ENCODE results near the gene C7orf25. TPM values are rescaled to one million over a fixed set of nuclear protein-coding genes. Genes with fewer than 3 reads are reported as not detected.

The C7orf25 gene
- total and polyA plus RNA-seq, 12 donors, result 1.4 to 10.3 (median 3.3) TPM

DNA sequence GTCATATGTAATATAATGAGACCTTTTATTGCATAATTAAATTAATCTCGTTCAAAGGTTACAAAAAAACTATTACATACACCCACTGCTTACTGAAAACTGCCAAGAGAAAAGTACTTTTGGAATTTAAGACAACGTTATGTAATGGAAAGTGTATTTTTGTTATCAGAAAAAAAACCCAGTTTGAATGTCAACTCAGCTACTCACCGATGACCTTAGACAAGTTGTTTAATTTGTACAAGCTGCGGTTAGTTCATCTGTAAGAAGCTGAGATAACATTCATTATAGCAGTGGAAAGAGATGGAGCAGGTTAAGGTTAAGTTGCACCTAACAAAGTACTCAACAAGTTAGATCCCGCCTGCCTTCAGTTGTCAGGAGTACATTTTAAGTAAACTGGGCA, 19.0 kb upstream of the C7orf25 start:
- no peak for ATAC-seq
- DNase-seq, result no peak
- Histone ChIP-seq H3K9me3 (no peaks in the 10 kb centered on the region), H3K27me3 (no peaks in the 10 kb centered on the region), H3K4me3 (peak overlapping the region in 9 of 10 donors; percentile 68 to 96 (median 88)), H3K27ac (peak overlapping the region in 3 of 10 donors; percentile 78 to 93 (median 84)), H3K4me1 (peaks cover 5 to 65% (median 45%) of the 10 kb centered on the region in 9 donors), H3K36me3 (peaks cover 0 to 33% (median 15%) of the 10 kb centered on the region in 9 donors)
- 11 to 13% methylated on average over 5 of the region's 5 CpGs for WGBS, 2 donors
- TF ChIP-seq, protein P1, sequence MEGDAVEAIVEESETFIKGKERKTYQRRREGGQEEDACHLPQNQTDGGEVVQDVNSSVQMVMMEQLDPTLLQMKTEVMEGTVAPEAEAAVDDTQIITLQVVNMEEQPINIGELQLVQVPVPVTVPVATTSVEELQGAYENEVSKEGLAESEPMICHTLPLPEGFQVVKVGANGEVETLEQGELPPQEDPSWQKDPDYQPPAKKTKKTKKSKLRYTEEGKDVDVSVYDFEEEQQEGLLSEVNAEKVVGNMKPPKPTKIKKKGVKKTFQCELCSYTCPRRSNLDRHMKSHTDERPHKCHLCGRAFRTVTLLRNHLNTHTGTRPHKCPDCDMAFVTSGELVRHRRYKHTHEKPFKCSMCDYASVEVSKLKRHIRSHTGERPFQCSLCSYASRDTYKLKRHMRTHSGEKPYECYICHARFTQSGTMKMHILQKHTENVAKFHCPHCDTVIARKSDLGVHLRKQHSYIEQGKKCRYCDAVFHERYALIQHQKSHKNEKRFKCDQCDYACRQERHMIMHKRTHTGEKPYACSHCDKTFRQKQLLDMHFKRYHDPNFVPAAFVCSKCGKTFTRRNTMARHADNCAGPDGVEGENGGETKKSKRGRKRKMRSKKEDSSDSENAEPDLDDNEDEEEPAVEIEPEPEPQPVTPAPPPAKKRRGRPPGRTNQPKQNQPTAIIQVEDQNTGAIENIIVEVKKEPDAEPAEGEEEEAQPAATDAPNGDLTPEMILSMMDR (IDR thresholded peaks at IDR 0.05), result no peak
- intact Hi-C loops (cut with DNase I), result loop anchor here in 4 of 10 donors (2.0 to 10.0 kb wide), 5 partner anchors 18 to 904 kb away; partner anchors contain the start of genes C7orf25 (in 1 of the 4) and COA1 (in 1 of the 4)

DNA sequence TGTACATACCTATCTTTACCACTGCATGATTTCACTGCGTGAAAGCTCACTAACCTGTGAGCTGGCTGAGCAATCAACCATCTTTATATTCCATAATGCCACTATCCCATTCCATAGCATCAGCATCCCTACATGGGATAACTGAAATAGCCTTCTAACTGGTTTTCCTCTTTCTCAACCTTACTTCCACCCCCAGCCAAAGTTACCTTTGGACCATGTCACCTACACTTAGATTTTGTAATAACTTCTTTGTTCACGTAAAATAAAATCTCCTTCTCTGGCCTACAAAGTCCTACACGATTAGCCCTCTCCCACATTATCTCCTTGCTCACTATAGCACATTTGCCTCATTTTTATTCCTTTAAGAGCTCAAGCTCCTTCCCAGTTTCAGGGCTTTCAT, 17.6 kb upstream of the C7orf25 start:
- ATAC-seq (no peak), DNase-seq (no peak)
- no peak overlapping the region for H3K4me3 ChIP-seq
- H3K27ac ChIP-seq, result no peak overlapping the region
- 61 to 75% methylated on average over 3 of the region's 3 CpGs for WGBS, 2 donors
- H3K9me3 ChIP-seq, result no peaks in the 10 kb centered on the region
- TF ChIP-seq, protein P1 (IDR thresholded peaks at IDR 0.05), result no peak
- peaks cover 0 to 36% (median 23%) of the 10 kb centered on the region in 9 donors for H3K36me3 ChIP-seq
- intact Hi-C loops (cut with DNase I), result no loop called here
- H3K27me3 ChIP-seq, result no peaks in the 10 kb centered on the region
- peaks cover 5 to 67% (median 45%) of the 10 kb centered on the region in 9 donors for H3K4me1 ChIP-seq

DNA sequence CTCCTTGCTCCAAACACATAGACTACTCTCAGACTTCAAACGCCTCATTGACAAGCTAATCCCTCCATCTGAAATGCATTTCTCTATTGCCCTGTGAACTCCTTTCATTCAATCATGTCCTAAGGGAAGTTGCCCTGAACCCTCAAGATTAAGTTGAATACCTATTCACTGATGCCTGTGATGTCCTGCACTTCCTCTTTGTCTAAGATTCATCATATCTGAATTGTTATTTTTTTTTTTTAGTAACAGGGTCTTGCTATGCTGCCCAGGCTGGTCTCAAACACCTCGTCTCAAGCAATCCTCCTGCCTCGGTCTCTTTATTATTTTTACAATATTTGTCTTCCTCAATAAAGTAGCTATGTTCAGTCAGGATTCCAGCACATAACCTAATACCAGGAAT, 16.9 kb upstream of the C7orf25 start:
- Histone ChIP-seq H3K36me3 (peaks cover 0 to 43% (median 30%) of the 10 kb centered on the region in 9 donors), H3K27ac (no peak overlapping the region), H3K9me3 (no peaks in the 10 kb centered on the region), H3K27me3 (no peaks in the 10 kb centered on the region), H3K4me3 (no peak overlapping the region), H3K4me1 (peaks cover 5 to 60% (median 38%) of the 10 kb centered on the region in 9 donors)
- DNase-seq (no peak), ATAC-seq (no peak)
- 58 to 80% methylated on average over 3 of the region's 3 CpGs for WGBS, 2 donors
- TF ChIP-seq, protein P1 (IDR thresholded peaks at IDR 0.05), result no peak
- intact Hi-C loops (cut with DNase I), result no loop called here

- intact Hi-C loops (cut with DNase I), result no loop called here
- WGBS, 2 donors, result 89 to 91% methylated on average over 5 of the region's 5 CpGs
Measured at GRCh38 chr7:42926204-42926603, 14.3 kb upstream of the C7orf25 start.

More at GRCh38 chr7:42926204-42926603, 14.3 kb upstream of the C7orf25 start:
- Histone ChIP-seq H3K4me3 (no peak overlapping the region), H3K9me3 (no peaks in the 10 kb centered on the region), H3K27ac (no peak overlapping the region), H3K27me3 (no peaks in the 10 kb centered on the region), H3K4me1 (peaks cover 0 to 50% (median 28%) of the 10 kb centered on the region in 9 donors), H3K36me3 (peaks cover 0 to 68% (median 45%) of the 10 kb centered on the region in 9 donors)
- TF ChIP-seq, protein P1 (IDR thresholded peaks at IDR 0.05), result no peak
- ATAC-seq, result no peak
- no peak for DNase-seq
